GM19455 (cell line): ENCODE measurements around the gene TNFSF8.

Source experiments
- ATAC-seq: cut with Tn5 transposase; IDR thresholded peaks from one replicate; pipeline ENCODE4 v1.9.1; 2021; ENCODE audit not compliant: unreplicated experiment

Gene TNFSF8

GRCh38 chr9:114937516-114937915 lies 7.1 kb upstream of the TNFSF8 start:
- ATAC-seq, result no peak

- no peak for ATAC-seq
Observed at GRCh38 chr9:114936581-114936980, 6.2 kb upstream of the TNFSF8 start.

- no peak for ATAC-seq
Observed at GRCh38 chr9:114935119-114935518, 4.7 kb upstream of the TNFSF8 start.

- no peak for ATAC-seq
Observed at GRCh38 chr9:114932502-114932901, 2.1 kb upstream of the TNFSF8 start.

- no peak for ATAC-seq
Observed at GRCh38 chr9:114931407-114931806, 1.0 kb upstream of the TNFSF8 start.

GRCh38 chr9:114929201-114929600 lies 1.2 kb downstream of the TNFSF8 start:
- no peak for ATAC-seq

- no peak for ATAC-seq
Observed at GRCh38 chr9:114928671-114929070, 1.7 kb downstream of the TNFSF8 start.

GRCh38 chr9:114928136-114928535 lies 2.3 kb downstream of the TNFSF8 start:
- ATAC-seq, result no peak

GRCh38 chr9:114925672-114926071 lies 4.7 kb downstream of the TNFSF8 start:
- no peak for ATAC-seq

GRCh38 chr9:114925039-114925438 lies 5.4 kb downstream of the TNFSF8 start:
- ATAC-seq, result no peak

GRCh38 chr9:114924327-114924726 lies 6.1 kb downstream of the TNFSF8 start:
- no peak for ATAC-seq

- ATAC-seq, result no peak
Observed at GRCh38 chr9:114923918-114924317, 6.5 kb downstream of the TNFSF8 start.

GRCh38 chr9:114921171-114921570 lies 9.2 kb downstream of the TNFSF8 start:
- ATAC-seq, result no peak

- no peak for ATAC-seq
Observed at GRCh38 chr9:114919611-114920010, 10.8 kb downstream of the TNFSF8 start.

GRCh38 chr9:114916481-114916880 lies 13.9 kb downstream of the TNFSF8 start:
- no peak for ATAC-seq

GRCh38 chr9:114914139-114914538 lies 16.3 kb downstream of the TNFSF8 start:
- ATAC-seq, result no peak

- no peak for ATAC-seq
Observed at GRCh38 chr9:114913656-114914055, 16.7 kb downstream of the TNFSF8 start.

GRCh38 chr9:114913217-114913616 lies 17.2 kb downstream of the TNFSF8 start:
- ATAC-seq, result no peak

GRCh38 chr9:114911167-114911821 lies 19.1 kb downstream of the TNFSF8 start:
- no peak for ATAC-seq

GRCh38 chr9:114910541-114910940 lies 19.9 kb downstream of the TNFSF8 start:
- ATAC-seq, result no peak

GRCh38 chr9:114909661-114910060 lies 20.7 kb downstream of the TNFSF8 start:
- no peak for ATAC-seq

GRCh38 chr9:114908805-114909448 lies 21.5 kb downstream of the TNFSF8 start:
- peak; percentile 26 for ATAC-seq

GRCh38 chr9:114908104-114908622 lies 22.2 kb downstream of the TNFSF8 start:
- ATAC-seq, result peak; percentile 60
